IMR-90 (cell line): Measurements from ENCODE around the gene ZFHX3. TPM values are rescaled to one million over a fixed set of nuclear protein-coding genes. Genes with fewer than 3 reads are reported as not detected.

Source experiments
- ATAC-seq: fragments of 200-7000 bp; cut with Tn5 transposase; 2 replicates; pipeline ENCODE4 v1.9.1; 2020; ENCODE audit warnings: low read depth, mild to moderate bottlenecking, moderate library complexity
- BruUV-seq: library from RNA; stranded (reverse); fragments of 400-500 nt; replicated peaks from 2 replicates; lab custom pipeline; 2021; lab: Mats Ljungman, UMichigan
- CTCF ChIA-PET: fragments of 300-600 bp; formaldehyde crosslinking; extraction: SDS; loops from one replicate; lab custom pipeline; 2021; ENCODE audit warnings: antibody characterized with exemption; lab: Yijun Ruan, JAX
- POLR2A ChIA-PET: fragments of 300-600 bp; sonication (Branson Sonifier 250); formaldehyde crosslinking; loops from one replicate; lab custom pipeline; 2022; ENCODE audit warnings: antibody characterized with exemption; ENCODE audit not compliant: unreplicated experiment; lab: Charles Lee
- DNase-seq: peaks from one replicate; pipeline ENCODE4 v3.0.0; 2013
- H2AFZ ChIP-seq: replicated peaks from 2 replicates; pipeline ENCODE3; 2013; ENCODE audit warnings: low read length, mild to moderate bottlenecking; ENCODE audit not compliant: poor library complexity
- H2AK5ac ChIP-seq: 2 replicates; pipeline ENCODE4 v1.6.1; 2013; ENCODE audit warnings: low read depth, low read length, inconsistent platforms
- H2AK9ac ChIP-seq: replicated peaks from 2 replicates; pipeline ENCODE3; 2013; ENCODE audit warnings: mild to moderate bottlenecking, low read depth, low read length, moderate library complexity; ENCODE audit not compliant: poor library complexity
- H2BK120ac ChIP-seq: 2 replicates; pipeline ENCODE4 v1.6.1; 2013; ENCODE audit warnings: low read depth, low read length, inconsistent platforms
- H2BK15ac ChIP-seq: 3 replicates; pipeline ENCODE4 v1.6.1; 2013; ENCODE audit warnings: low read depth, low read length, inconsistent platforms
- H2BK20ac ChIP-seq: 2 replicates; pipeline ENCODE4 v1.6.1; 2013; ENCODE audit warnings: low read depth, mild to moderate bottlenecking, inconsistent platforms, low read length, moderate library complexity
- H2BK5ac ChIP-seq: 2 replicates; pipeline ENCODE4 v1.6.1; 2013; ENCODE audit warnings: mild to moderate bottlenecking, low read depth, low read length, inconsistent platforms; ENCODE audit not compliant: poor library complexity, severe bottlenecking
- H3K14ac ChIP-seq: replicated peaks from 2 replicates; pipeline ENCODE4 v1.6.1; 2013; ENCODE audit warnings: low read depth, low read length, inconsistent platforms
- H3K18ac ChIP-seq: 2 replicates; pipeline ENCODE4 v1.6.1; 2013; ENCODE audit warnings: low read depth, low read length, control low read depth
- H3K23ac ChIP-seq: 2 replicates; pipeline ENCODE4 v1.6.1; 2013; ENCODE audit warnings: low read depth, low read length, inconsistent platforms
- H3K27ac ChIP-seq: 2 replicates; pipeline ENCODE4 v1.5.1; 2013; ENCODE audit warnings: mild to moderate bottlenecking, control low read depth, low read length; ENCODE audit not compliant: insufficient read depth
- H3K27me3 ChIP-seq: 2 replicates; pipeline ENCODE4 v1.6.1; 2013; ENCODE audit warnings: low read length; ENCODE audit not compliant: control insufficient read depth, insufficient read depth
- H3K36me3 ChIP-seq: 2 replicates; pipeline ENCODE4 v1.6.1; 2013; ENCODE audit warnings: low read length, mixed read lengths; ENCODE audit not compliant: control insufficient read depth, insufficient read depth
- H3K4ac ChIP-seq: 2 replicates; pipeline ENCODE4 v1.6.1; 2013; ENCODE audit warnings: low read depth, low read length, inconsistent platforms
- H3K4me1 ChIP-seq: 2 replicates; pipeline ENCODE4 v1.6.1; 2013; ENCODE audit warnings: low read length, mixed read lengths; ENCODE audit not compliant: control insufficient read depth, insufficient read depth
- H3K4me2 ChIP-seq: 2 replicates; pipeline ENCODE4 v1.6.1; 2013; ENCODE audit warnings: low read depth, mild to moderate bottlenecking, control low read depth, low read length, moderate library complexity
- H3K4me3 ChIP-seq: 2 replicates; pipeline ENCODE4 v1.5.1; 2013; ENCODE audit warnings: low read depth, mild to moderate bottlenecking, control low read depth, low read length, moderate library complexity; ENCODE audit not compliant: insufficient read depth
- H3K56ac ChIP-seq: 2 replicates; pipeline ENCODE4 v1.6.1; 2013; ENCODE audit warnings: low read length, inconsistent platforms; ENCODE audit not compliant: insufficient read depth; ENCODE audit errors: extremely low read depth
- H3K79me1 ChIP-seq, 2 experiments: 2 replicates each; pipeline ENCODE4 v1.6.1; 2013; ENCODE audit warnings: low read length in 2 of 2, inconsistent platforms in 1 of 2, low read depth in 1 of 2
- H3K9ac ChIP-seq: 2 replicates; pipeline ENCODE4 v1.6.1; 2013; ENCODE audit warnings: low read depth, low read length, control low read depth
- H3K9me1 ChIP-seq: 2 replicates; pipeline ENCODE4 v1.6.1; 2013; ENCODE audit warnings: low read length, inconsistent platforms; ENCODE audit not compliant: insufficient read depth
- H3K9me3 ChIP-seq: 2 replicates; pipeline ENCODE4 v1.6.1; 2013; ENCODE audit warnings: low read length; ENCODE audit not compliant: control insufficient read depth, insufficient read depth
- H4K20me1 ChIP-seq: 2 replicates; pipeline ENCODE4 v1.6.1; 2013; ENCODE audit warnings: low read length, inconsistent platforms; ENCODE audit not compliant: insufficient read depth
- H4K5ac ChIP-seq: 2 replicates; pipeline ENCODE4 v1.6.1; 2013; ENCODE audit warnings: mild to moderate bottlenecking, low read depth, low read length, control low read depth
- H4K8ac ChIP-seq, 2 experiments: 2 replicates each; pipeline ENCODE4 v1.6.1; 2013; ENCODE audit warnings: low read depth in 2 of 2, low read length in 2 of 2, control low read depth in 1 of 2, inconsistent platforms in 1 of 2
- H4K91ac ChIP-seq: 2 replicates; pipeline ENCODE4 v1.6.1; 2013; ENCODE audit warnings: low read depth, low read length, inconsistent platforms; ENCODE audit not compliant: insufficient read depth
- CHD1 ChIP-seq: IDR thresholded peaks from 2 replicates; pipeline ENCODE4 v1.6.1; 2012; ENCODE audit warnings: low read depth, low read length, improper control_type of control experiment
- CTCF ChIP-seq: conservative IDR thresholded peaks from 2 replicates; pipeline ENCODE4 v1.5.1; 2012; ENCODE audit warnings: mild to moderate bottlenecking, low read depth, low read length, improper control_type of control experiment
- MAZ ChIP-seq: IDR thresholded peaks from 2 replicates; pipeline ENCODE4 v1.6.1; 2012; ENCODE audit warnings: low read depth, mild to moderate bottlenecking, low read length, improper control_type of control experiment, moderate library complexity, borderline replicate concordance
- MXI1 ChIP-seq: IDR thresholded peaks from 2 replicates; pipeline ENCODE4 v1.6.1; 2012; ENCODE audit warnings: low read depth, mild to moderate bottlenecking, low read length, moderate library complexity, borderline replicate concordance
- RCOR1 ChIP-seq: IDR thresholded peaks from 2 replicates; pipeline ENCODE4 v1.6.1; 2012; ENCODE audit warnings: mild to moderate bottlenecking, low read length, improper control_type of control experiment; ENCODE audit not compliant: insufficient replicate concordance
- RFX5 ChIP-seq: IDR thresholded peaks from 2 replicates; pipeline ENCODE4 v1.8.0; 2012; ENCODE audit warnings: low read depth, mild to moderate bottlenecking, low read length, moderate library complexity
- SMC3 ChIP-seq: fragments of 150-350 bp; IDR thresholded peaks from 2 replicates; pipeline ENCODE4 v1.6.1; 2016; ENCODE audit warnings: low read depth, mild to moderate bottlenecking, antibody characterized with exemption, low read length, moderate library complexity
- WGBS, 2 experiments: methylation state at CpG; one replicate each; pipeline versions ENCODE4 v1.1.5 to v1.1.7; 2013; ENCODE audit warnings: missing lambda C conversion rate in 2 of 2; ENCODE audit not compliant: insufficient read length in 1 of 2; ENCODE audit errors: extremely low coverage in 2 of 2; 5-methylcytosine and 5-hydroxymethylcytosine counted together
- dilution Hi-C: fragments of 300-500 bp; cut with HindIII; formaldehyde crosslinking; loops from one replicate; pipeline ENCODE4 v1.14.3; 2018; ENCODE audit warnings: low sequenced_read_pairs; ENCODE audit not compliant: unreplicated experiment
- in situ Hi-C: fragments of 300-500 bp; cut with MboI; formaldehyde crosslinking; loops from 3 replicates; pipeline ENCODE4 v1.14.3; 2019; ENCODE audit warnings: low sequenced_read_pairs, inconsistent platforms, mixed read lengths
- intact Hi-C: fragments of 100-400 bp; cut with micrococcal nuclease; formaldehyde crosslinking; loops from 2 replicates; pipeline ENCODE4 v1.10.0; 2022
- polyA plus RNA-seq, 3 experiments: library from polyadenylated mRNA; depleted of rRNA; stranded (reverse); fragments of >200 nt; gene quantifications; 2 replicates each; pipeline ENCODE4 v1.2.3, GENCODE V29; 2012; ENCODE audit warnings: low replicate concordance in 1 of 3
- total RNA-seq: library from RNA; depleted of rRNA; stranded (reverse); fragments of >200 nt; gene quantifications from 2 replicates; pipeline ENCODE4 v1.2.3, GENCODE V29; 2012

The ZFHX3 gene
- total and polyA plus RNA-seq, 2 of the 4 experiments (the other 2 are of a cell fraction) = 1.4 to 1.7 TPM

- TF ChIP-seq RFX5 = no peak
- no peak for TF ChIP-seq SMC3
- TF ChIP-seq CTCF = no peak
- no peak for TF ChIP-seq MAZ
- no peak for TF ChIP-seq RCOR1
- no peak for TF ChIP-seq CHD1
- no peak for TF ChIP-seq MXI1
- Histone ChIP-seq H3K36me3 (peaks cover 62% of the 10 kb centered on the region), H3K4me2 (no peak overlapping the region), H3K14ac (no peak overlapping the region), H4K20me1 (no peaks in the 10 kb centered on the region), H3K27me3 (no peaks in the 10 kb centered on the region), H3K4me1 (no peaks in the 10 kb centered on the region), H3K9me3 (no peaks in the 10 kb centered on the region), H3K23ac (no peak overlapping the region), H4K91ac (no peak overlapping the region), H3K4me3 (no peak overlapping the region), H3K27ac (no peak overlapping the region), H2BK20ac (no peak overlapping the region), H3K56ac (no peak overlapping the region), H2AFZ (no peak overlapping the region), H3K4ac (no peak overlapping the region), H4K8ac (no peak overlapping the region), H2BK5ac (no peak overlapping the region), H2AK9ac (no peak overlapping the region), H3K18ac (no peak overlapping the region), H3K79me1 (peaks cover 0 to 9% of the 10 kb centered on the region in 2 experiments; a peak in 1 of 4 replicates), H3K9me1 (peaks cover under 1% of the 10 kb centered on the region; the same call in 1 of the 2 replicates), H2BK15ac (no peak overlapping the region), H3K9ac (no peak overlapping the region), H4K5ac (no peak overlapping the region), H2AK5ac (no peak overlapping the region), H2BK120ac (no peak overlapping the region)
- ATAC-seq (no peak), DNase-seq (no peak)
- dilution Hi-C loops = no loop called here
- intact Hi-C loops = no loop called here
- ChIA-PET CTCF (interaction anchor here (0.5 to 1.5 kb wide), 2 partner anchors 9 to 1083 kb away, joined by 3 to 4 read pairs; no protein-coding TSS in a partner anchor), POLR2A (no interaction called here)
- no TSS peak for BruUV-seq
- 100% methylated on average over 4 of the region's 9 CpGs; no CpG with 5 or more reads in 1 of the 2 experiments for WGBS, 2 experiments
- in situ Hi-C loops = no loop called here
Observed at GRCh38 chr16:72794986-72795385, 252.9 kb downstream of the ZFHX3 start.
